ENCODE results near the gene OPTN. TPM values are rescaled to one million over a fixed set of nuclear protein-coding genes. Genes with fewer than 3 reads are reported as not detected.
"Not testable (repeated sequence)": the region's sequence is repeated elsewhere in the genome, so short reads cannot be mapped to it uniquely, and the experiment has no call there.

Gene OPTN
- 66.9 and 70.9 TPM in 2 replicates for total RNA-seq

GRCh38 chr10:13099666-13100348 is at the start of gene OPTN:
Gene OPTN, plus strand, starts transcription at chr10:13100163. Its CDS starts 8,960 bp downstream, at chr10:13109123.
- peak; percentile 47 to 87 for DNase-seq (ENCODE audit: low read depth in 2 of 2)

GRCh38 chr10:13051126-13051694 is 48.8 kb upstream of the OPTN start:
- no peak for DNase-seq (ENCODE audit: low read depth in 2 of 2)

GRCh38 chr10:13053208-13053607 is 46.8 kb upstream of the OPTN start:
- DNase-seq (ENCODE audit: low read depth in 2 of 2): not testable (repeated sequence)

- DNase-seq (ENCODE audit: low read depth in 2 of 2): no peak
Observed at GRCh38 chr10:13053794-13054462, 46.0 kb upstream of the OPTN start.

- DNase-seq (ENCODE audit: low read depth in 2 of 2): no peak
Observed at GRCh38 chr10:13054844-13055243, 45.1 kb upstream of the OPTN start.

- DNase-seq (ENCODE audit: low read depth in 2 of 2): peak in 1 of 2 donors; percentile 8
Observed at GRCh38 chr10:13056456-13057077, 43.4 kb upstream of the OPTN start.

GRCh38 chr10:13062803-13063202 is 37.2 kb upstream of the OPTN start:
- DNase-seq (ENCODE audit: low read depth in 2 of 2): no peak

- DNase-seq (ENCODE audit: low read depth in 2 of 2): no peak
Observed at GRCh38 chr10:13066527-13066926, 33.4 kb upstream of the OPTN start.

- no peak for DNase-seq (ENCODE audit: low read depth in 2 of 2)
Observed at GRCh38 chr10:13067431-13067830, 32.5 kb upstream of the OPTN start.

GRCh38 chr10:13068071-13068470 is 31.9 kb upstream of the OPTN start:
- no peak for DNase-seq (ENCODE audit: low read depth in 2 of 2)

GRCh38 chr10:13068484-13068883 is 31.5 kb upstream of the OPTN start:
- no peak for DNase-seq (ENCODE audit: low read depth in 2 of 2)

GRCh38 chr10:13072339-13072738 is 27.6 kb upstream of the OPTN start:
- DNase-seq (ENCODE audit: low read depth in 2 of 2): no peak

- DNase-seq (ENCODE audit: low read depth in 2 of 2): peak; percentile 29 to 70
Observed at GRCh38 chr10:13074563-13075451, 25.2 kb upstream of the OPTN start.

GRCh38 chr10:13078912-13079775 is 20.8 kb upstream of the OPTN start:
- no peak for DNase-seq (ENCODE audit: low read depth in 2 of 2)

- DNase-seq (ENCODE audit: low read depth in 2 of 2): no peak
Observed at GRCh38 chr10:13079776-13080050, 20.2 kb upstream of the OPTN start.

- no peak for DNase-seq (ENCODE audit: low read depth in 2 of 2)
Observed at GRCh38 chr10:13080643-13081042, 19.3 kb upstream of the OPTN start.

GRCh38 chr10:13083700-13084099 is 16.3 kb upstream of the OPTN start:
- not testable (repeated sequence) for DNase-seq (ENCODE audit: low read depth in 2 of 2)

GRCh38 chr10:13086056-13086455 is 13.9 kb upstream of the OPTN start:
- DNase-seq (ENCODE audit: low read depth in 2 of 2): no peak

- DNase-seq (ENCODE audit: low read depth in 2 of 2): no peak
Observed at GRCh38 chr10:13087601-13087985, 12.4 kb upstream of the OPTN start.

GRCh38 chr10:13087986-13088618 is 11.9 kb upstream of the OPTN start:
- DNase-seq (ENCODE audit: low read depth in 2 of 2): no peak
